Lower lobe of right lung (tissue), 2 donors: Measurements from ENCODE around the gene TLR10. TPM values are rescaled to one million over a fixed set of nuclear protein-coding genes. Genes with fewer than 3 reads are reported as not detected.

ENCODE experiments used
- ATAC-seq, 2 donors: fragments of 200-7000 bp; cut with Tn5 transposase; one replicate each; pipeline ENCODE4 v1.9.1; 2020 to 2022; ENCODE audit warnings: mild to moderate bottlenecking in 2 of 2, moderate library complexity in 2 of 2
- DNase-seq: peaks from one replicate; pipeline ENCODE4 v3.0.0-alpha.2; 2020
- H3K27ac ChIP-seq: fragments of 200-600 bp; one replicate; pipeline ENCODE4 v1.8.0; 2022
- H3K27me3 ChIP-seq: fragments of 200-600 bp; one replicate; pipeline ENCODE4 v1.8.0; 2022; ENCODE audit warnings: low read depth
- H3K36me3 ChIP-seq: fragments of 200-600 bp; one replicate; pipeline ENCODE4 v1.8.0; 2022; ENCODE audit warnings: mild to moderate bottlenecking
- H3K4me1 ChIP-seq: fragments of 200-600 bp; one replicate; pipeline ENCODE4 v1.8.0; 2022
- H3K4me3 ChIP-seq: fragments of 200-600 bp; one replicate; pipeline ENCODE4 v1.8.0; 2022; ENCODE audit warnings: mild to moderate bottlenecking
- H3K9me3 ChIP-seq: fragments of 200-600 bp; one replicate; pipeline ENCODE4 v1.8.0; 2022
- intact Hi-C: fragments of 100-400 bp; cut with DNase I; formaldehyde crosslinking; loops from one replicate; pipeline ENCODE4 v1.11.0; 2022
- total RNA-seq: library from RNA; stranded (reverse); fragmentation: NEBNext Ultra II Directional; extraction: Animal tissue kit (Norgen Biotek cat#: 25700); gene quantifications from one replicate; pipeline ENCODE4 v1.2.1, GENCODE V29; 2021
- TF ChIP-seq, protein P1 (sequence below): fragments of 200-600 bp; IDR thresholded peaks from one replicate; pipeline ENCODE4 v1.8.0; 2022; ENCODE audit warnings: antibody characterized with exemption, mild to moderate bottlenecking
- donor health status: DM: no; HTN: yes; CAD: no; lungs with severe emphysema.

Gene TLR10
- total RNA-seq, 1 donor from 2014 or later = 1.2 TPM

DNA sequence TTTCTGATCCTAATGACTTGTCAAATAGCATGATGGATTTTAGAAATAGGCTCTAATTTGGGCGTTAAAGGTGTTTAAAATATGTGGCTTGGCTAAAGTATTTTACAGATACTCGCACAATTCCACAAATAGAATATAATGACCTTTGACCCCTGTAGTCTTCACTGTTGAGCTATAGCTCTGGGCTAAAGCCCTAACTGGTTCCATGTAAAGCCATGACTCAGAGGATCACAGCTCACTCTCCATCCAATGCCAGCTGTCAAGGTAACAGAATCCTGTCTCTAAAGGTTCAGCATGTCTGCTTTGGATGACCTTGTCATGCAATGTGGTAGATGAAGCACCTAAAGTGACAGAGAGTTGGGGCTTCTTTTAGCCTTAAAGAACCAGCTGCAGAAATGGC, 42.5 kb downstream of the TLR10 start:
- no peaks in the 10 kb centered on the region for H3K36me3 ChIP-seq
- ATAC-seq (no peak), DNase-seq (no peak)
- H3K27ac ChIP-seq = no peak overlapping the region
- TF ChIP-seq, protein P1, sequence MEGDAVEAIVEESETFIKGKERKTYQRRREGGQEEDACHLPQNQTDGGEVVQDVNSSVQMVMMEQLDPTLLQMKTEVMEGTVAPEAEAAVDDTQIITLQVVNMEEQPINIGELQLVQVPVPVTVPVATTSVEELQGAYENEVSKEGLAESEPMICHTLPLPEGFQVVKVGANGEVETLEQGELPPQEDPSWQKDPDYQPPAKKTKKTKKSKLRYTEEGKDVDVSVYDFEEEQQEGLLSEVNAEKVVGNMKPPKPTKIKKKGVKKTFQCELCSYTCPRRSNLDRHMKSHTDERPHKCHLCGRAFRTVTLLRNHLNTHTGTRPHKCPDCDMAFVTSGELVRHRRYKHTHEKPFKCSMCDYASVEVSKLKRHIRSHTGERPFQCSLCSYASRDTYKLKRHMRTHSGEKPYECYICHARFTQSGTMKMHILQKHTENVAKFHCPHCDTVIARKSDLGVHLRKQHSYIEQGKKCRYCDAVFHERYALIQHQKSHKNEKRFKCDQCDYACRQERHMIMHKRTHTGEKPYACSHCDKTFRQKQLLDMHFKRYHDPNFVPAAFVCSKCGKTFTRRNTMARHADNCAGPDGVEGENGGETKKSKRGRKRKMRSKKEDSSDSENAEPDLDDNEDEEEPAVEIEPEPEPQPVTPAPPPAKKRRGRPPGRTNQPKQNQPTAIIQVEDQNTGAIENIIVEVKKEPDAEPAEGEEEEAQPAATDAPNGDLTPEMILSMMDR = no peak
- H3K27me3 ChIP-seq = no peaks in the 10 kb centered on the region
- no peak overlapping the region for H3K4me3 ChIP-seq
- no peaks in the 10 kb centered on the region for H3K4me1 ChIP-seq
- H3K9me3 ChIP-seq = no peaks in the 10 kb centered on the region
- intact Hi-C loops = no loop called here

DNA sequence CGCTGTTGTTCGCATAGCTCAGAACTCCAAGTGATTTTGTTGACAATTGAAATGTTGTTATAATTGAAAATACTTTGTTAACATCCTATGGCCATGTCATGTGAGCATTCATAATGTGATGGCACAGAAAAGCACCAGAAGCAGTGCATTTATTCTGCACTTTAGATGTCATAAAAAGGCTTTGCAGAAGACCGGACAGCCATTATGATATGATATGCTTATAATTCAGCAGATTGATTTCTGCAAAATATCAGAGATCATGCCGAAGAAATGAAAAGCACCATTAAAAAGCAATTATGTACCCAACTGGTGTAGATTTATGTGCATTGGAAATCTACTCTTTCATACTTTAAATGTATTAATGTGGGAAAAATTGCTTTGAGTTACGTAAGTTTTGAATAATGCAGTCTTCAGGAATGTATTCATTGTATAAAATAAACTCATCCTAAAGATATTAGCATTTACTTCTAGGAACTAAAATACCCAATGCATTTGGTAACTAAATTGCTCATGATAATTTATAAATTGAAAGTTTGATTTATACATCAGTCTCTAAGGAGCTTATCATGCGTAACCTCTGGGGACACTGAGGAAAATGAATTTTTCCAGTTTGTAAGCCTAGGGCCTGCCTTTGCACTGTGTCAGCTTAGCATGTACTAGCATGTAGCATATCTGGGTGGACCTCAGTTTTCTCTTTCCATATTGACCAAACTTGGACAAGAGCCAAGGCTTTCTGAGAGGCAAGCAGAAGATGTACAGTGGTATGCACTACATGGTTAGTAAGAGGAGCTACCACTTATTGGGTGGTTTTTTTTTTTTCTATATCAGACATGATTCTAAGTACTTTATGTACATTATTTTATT, 43.6 kb downstream of the TLR10 start:
- Histone ChIP-seq H3K9me3 (no peaks in the 10 kb centered on the region), H3K4me3 (no peak overlapping the region), H3K4me1 (no peaks in the 10 kb centered on the region), H3K27ac (no peak overlapping the region), H3K36me3 (no peaks in the 10 kb centered on the region), H3K27me3 (no peaks in the 10 kb centered on the region)
- TF ChIP-seq, protein P1 = no peak
- ATAC-seq (no peak), DNase-seq (no peak)
- intact Hi-C loops = no loop called here

DNA sequence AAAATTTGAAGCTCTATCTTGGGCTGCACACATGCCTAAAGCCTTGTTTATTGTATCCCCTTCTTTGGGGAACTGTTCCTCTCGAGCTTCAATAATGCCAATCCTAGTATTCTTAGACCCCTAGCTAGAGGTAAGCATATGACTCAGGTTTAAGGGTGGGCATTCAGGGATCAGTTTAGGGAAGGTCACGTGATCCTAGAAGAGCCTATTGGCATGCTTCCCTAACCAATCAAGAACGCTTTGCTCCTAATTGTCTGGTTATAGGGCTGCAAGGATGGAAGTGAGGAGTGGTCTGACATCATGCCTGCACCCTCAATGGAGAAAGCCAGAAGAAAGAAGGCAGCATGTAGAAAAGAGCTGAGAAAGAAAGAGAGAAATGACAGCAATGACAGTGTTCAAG, 46.9 kb downstream of the TLR10 start:
- no peak for ATAC-seq
- DNase-seq = no peak
- peaks cover 6% of the 10 kb centered on the region for H3K4me1 ChIP-seq
- H3K4me3 ChIP-seq = no peak overlapping the region
- H3K9me3 ChIP-seq = no peaks in the 10 kb centered on the region
- no peaks in the 10 kb centered on the region for H3K27me3 ChIP-seq
- intact Hi-C loops = no loop called here
- H3K36me3 ChIP-seq = no peaks in the 10 kb centered on the region
- TF ChIP-seq, protein P1 = no peak
- no peak overlapping the region for H3K27ac ChIP-seq

DNA sequence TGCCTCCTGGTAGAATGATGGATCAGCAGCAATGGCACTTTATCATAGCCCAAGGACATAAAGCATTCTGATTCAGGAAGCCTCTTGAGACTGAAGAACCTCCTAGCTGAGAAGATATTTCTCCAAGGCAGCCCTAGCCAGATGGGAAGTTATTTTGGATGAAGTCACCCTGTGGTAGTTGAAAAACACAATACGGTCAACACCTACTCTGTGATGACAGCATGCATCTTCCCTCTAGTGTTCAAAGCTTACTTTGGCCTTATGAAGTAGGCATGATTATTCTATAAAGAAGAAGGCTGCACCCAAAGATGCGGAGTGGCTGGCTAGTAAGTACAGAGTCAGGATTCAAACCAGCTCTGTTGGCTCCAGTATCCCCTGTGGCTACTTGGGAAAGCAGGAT, 47.9 kb downstream of the TLR10 start:
- TF ChIP-seq, protein P1 = no peak
- intact Hi-C loops = no loop called here

GRCh38 chr4:38734446-38734845, 48.3 kb downstream of the TLR10 start:
- Histone ChIP-seq H3K27ac (no peak overlapping the region), H3K4me1 (peaks cover 9% of the 10 kb centered on the region), H3K27me3 (no peaks in the 10 kb centered on the region), H3K9me3 (no peaks in the 10 kb centered on the region), H3K4me3 (no peak overlapping the region), H3K36me3 (no peaks in the 10 kb centered on the region)
- intact Hi-C loops = no loop called here
- no peak for ATAC-seq
- TF ChIP-seq, protein P1 = no peak
- no peak for DNase-seq

More for the DNA sequence above, 47.9 kb downstream of the TLR10 start:
- no peak for DNase-seq
- no peak overlapping the region for H3K27ac ChIP-seq
- ATAC-seq = no peak
- H3K4me3 ChIP-seq = no peak overlapping the region
- no peaks in the 10 kb centered on the region for H3K36me3 ChIP-seq
- no peaks in the 10 kb centered on the region for H3K9me3 ChIP-seq
- peaks cover 9% of the 10 kb centered on the region for H3K4me1 ChIP-seq
- no peaks in the 10 kb centered on the region for H3K27me3 ChIP-seq
